Progenitor cell of endocrine pancreas (in vitro differentiated cells): ENCODE measurements around the gene GOLGA7B. TPM values are rescaled to one million over a fixed set of nuclear protein-coding genes. Genes with fewer than 3 reads are reported as not detected.
A peak's percentile ranks its signal among the peaks of the same experiment; 100 is the strongest.

Experiments
- DNase-seq: peaks from one replicate; pipeline ENCODE4 v3.0.0; 2021; ENCODE audit warnings: low spot score; ENCODE audit not compliant: unreplicated experiment
- H3K27ac Mint-ChIP-seq: 2 replicates; pipeline ENCODE4 v1.8.0; 2021; ENCODE audit warnings: mild to moderate bottlenecking, moderate library complexity, mixed read lengths
- H3K27me3 Mint-ChIP-seq: 2 replicates; pipeline ENCODE4 v1.8.0; 2021; ENCODE audit warnings: mixed read lengths
- H3K36me3 Mint-ChIP-seq: 2 replicates; pipeline ENCODE4 v1.8.0; 2022; ENCODE audit warnings: mixed read lengths; ENCODE audit not compliant: insufficient read depth
- H3K4me1 Mint-ChIP-seq: 2 replicates; pipeline ENCODE4 v1.8.0; 2021; ENCODE audit warnings: low read depth, mixed read lengths
- H3K4me3 Mint-ChIP-seq: 2 replicates; pipeline ENCODE4 v1.8.0; 2021; ENCODE audit warnings: low read depth, mild to moderate bottlenecking, moderate library complexity, mixed read lengths
- H3K9me3 Mint-ChIP-seq: 2 replicates; pipeline ENCODE4 v1.8.0; 2021; ENCODE audit warnings: low read depth, mixed read lengths
- total RNA-seq: library from RNA; stranded (reverse); gene quantifications from 2 replicates; pipeline ENCODE4 v1.2.1, GENCODE V29; 2021
- TF ChIP-seq, protein P1 (sequence below): fragments of 200-600 bp; sonication (generic); IDR thresholded peaks from one replicate; pipeline ENCODE4 v1.5.0; 2021; ENCODE audit warnings: antibody characterized with exemption, mild to moderate bottlenecking; ENCODE audit not compliant: unreplicated experiment

Gene GOLGA7B
- total RNA-seq, 1 donor from 2014 or later = 1.4 TPM

DNA sequence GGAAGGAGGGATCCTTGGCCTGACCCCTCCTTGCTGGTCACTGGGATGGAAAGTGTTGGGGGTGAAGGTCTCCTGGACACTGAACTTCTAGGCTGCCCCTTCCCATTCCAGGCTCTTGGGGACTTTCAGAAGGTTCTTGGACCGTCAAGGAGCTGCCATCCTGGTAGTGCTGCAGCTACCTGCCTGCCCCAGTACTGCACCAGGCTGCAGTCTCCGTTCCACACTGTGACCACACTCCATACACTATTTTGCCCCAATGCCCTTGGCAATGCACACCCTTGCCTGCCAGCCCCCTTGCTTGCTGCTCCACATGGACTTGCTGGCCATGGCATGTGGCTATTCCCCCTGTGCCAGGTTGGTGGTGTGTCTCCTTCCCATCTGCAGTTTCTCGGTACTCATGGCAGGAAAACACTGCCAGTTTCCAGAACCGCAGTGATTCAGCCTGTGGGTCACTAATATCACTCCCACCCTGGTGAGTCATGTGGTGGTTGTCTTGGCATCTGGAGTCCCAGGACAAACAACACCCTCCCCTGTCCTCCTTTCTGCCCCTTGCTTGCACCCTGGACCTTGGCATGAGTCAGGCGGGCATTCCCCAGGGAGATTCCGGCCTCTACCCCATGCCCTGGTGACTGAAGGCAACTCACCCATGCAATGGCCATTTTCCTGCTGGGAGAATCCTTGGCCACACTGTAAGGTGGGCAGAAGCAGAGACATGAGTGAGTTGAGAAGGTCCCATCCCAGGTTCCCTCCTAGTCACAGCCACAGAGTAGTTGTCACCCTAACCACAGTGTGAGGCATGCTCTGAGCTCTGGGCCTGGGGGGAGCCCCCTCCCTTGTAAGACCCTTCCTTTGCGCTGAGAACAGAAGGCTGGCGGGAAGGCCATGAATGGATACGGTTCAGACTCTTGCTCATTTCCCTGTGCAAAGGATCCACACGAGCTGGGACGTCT lies 32.8 kb downstream of the GOLGA7B start:
- TF ChIP-seq, protein P1, sequence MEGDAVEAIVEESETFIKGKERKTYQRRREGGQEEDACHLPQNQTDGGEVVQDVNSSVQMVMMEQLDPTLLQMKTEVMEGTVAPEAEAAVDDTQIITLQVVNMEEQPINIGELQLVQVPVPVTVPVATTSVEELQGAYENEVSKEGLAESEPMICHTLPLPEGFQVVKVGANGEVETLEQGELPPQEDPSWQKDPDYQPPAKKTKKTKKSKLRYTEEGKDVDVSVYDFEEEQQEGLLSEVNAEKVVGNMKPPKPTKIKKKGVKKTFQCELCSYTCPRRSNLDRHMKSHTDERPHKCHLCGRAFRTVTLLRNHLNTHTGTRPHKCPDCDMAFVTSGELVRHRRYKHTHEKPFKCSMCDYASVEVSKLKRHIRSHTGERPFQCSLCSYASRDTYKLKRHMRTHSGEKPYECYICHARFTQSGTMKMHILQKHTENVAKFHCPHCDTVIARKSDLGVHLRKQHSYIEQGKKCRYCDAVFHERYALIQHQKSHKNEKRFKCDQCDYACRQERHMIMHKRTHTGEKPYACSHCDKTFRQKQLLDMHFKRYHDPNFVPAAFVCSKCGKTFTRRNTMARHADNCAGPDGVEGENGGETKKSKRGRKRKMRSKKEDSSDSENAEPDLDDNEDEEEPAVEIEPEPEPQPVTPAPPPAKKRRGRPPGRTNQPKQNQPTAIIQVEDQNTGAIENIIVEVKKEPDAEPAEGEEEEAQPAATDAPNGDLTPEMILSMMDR = no peak
- Mint-ChIP-seq H3K36me3 (no peaks in the 10 kb centered on the region), H3K27me3 (peaks cover 9% of the 10 kb centered on the region), H3K4me1 (peaks cover 23% of the 10 kb centered on the region), H3K9me3 (no peaks in the 10 kb centered on the region), H3K4me3 (no peak overlapping the region), H3K27ac (no peak overlapping the region)
- DNase-seq = no peak

GRCh38 chr10:97883092-97883485 lies 33.4 kb downstream of the GOLGA7B start:
- DNase-seq = no peak
- Mint-ChIP-seq H3K27ac (no peak overlapping the region), H3K27me3 (peaks cover 10% of the 10 kb centered on the region), H3K9me3 (no peaks in the 10 kb centered on the region), H3K4me1 (peaks cover 25% of the 10 kb centered on the region), H3K36me3 (no peaks in the 10 kb centered on the region), H3K4me3 (no peak overlapping the region)
- TF ChIP-seq, protein P1 = no peak

GRCh38 chr10:97886286-97886685 lies 36.6 kb downstream of the GOLGA7B start:
- Mint-ChIP-seq H3K36me3 (no peaks in the 10 kb centered on the region), H3K27me3 (peaks cover 4% of the 10 kb centered on the region), H3K9me3 (no peaks in the 10 kb centered on the region), H3K4me3 (no peak overlapping the region), H3K4me1 (peaks cover 33% of the 10 kb centered on the region), H3K27ac (no peak overlapping the region)
- DNase-seq = no peak
- TF ChIP-seq, protein P1 = no peak

GRCh38 chr10:97887399-97887798 lies 37.8 kb downstream of the GOLGA7B start:
- Mint-ChIP-seq H3K4me1 (peaks cover 29% of the 10 kb centered on the region), H3K27ac (no peak overlapping the region), H3K36me3 (no peaks in the 10 kb centered on the region), H3K9me3 (no peaks in the 10 kb centered on the region), H3K27me3 (peaks cover 7% of the 10 kb centered on the region), H3K4me3 (no peak overlapping the region)
- no peak for DNase-seq
- TF ChIP-seq, protein P1 = no peak

GRCh38 chr10:97888134-97888533 lies 38.5 kb downstream of the GOLGA7B start:
- Mint-ChIP-seq H3K27ac (peak overlapping the region; percentile 36), H3K27me3 (peaks cover 7% of the 10 kb centered on the region), H3K36me3 (no peaks in the 10 kb centered on the region), H3K9me3 (no peaks in the 10 kb centered on the region), H3K4me3 (no peak overlapping the region), H3K4me1 (peaks cover 29% of the 10 kb centered on the region)
- TF ChIP-seq, protein P1 = no peak
- no peak for DNase-seq
